Fibroblast of the conjunctiva (primary cell): ENCODE data around the gene DHRS2.
"Not testable (repeated sequence)": the region's sequence is repeated elsewhere in the genome, so short reads cannot be mapped to it uniquely, and the experiment has no call there.

Experiments
- DNase-seq: peaks from one replicate; pipeline ENCODE4 v3.0.0-alpha.2; 2010; ENCODE audit warnings: low read depth

The DHRS2 gene

DNA sequence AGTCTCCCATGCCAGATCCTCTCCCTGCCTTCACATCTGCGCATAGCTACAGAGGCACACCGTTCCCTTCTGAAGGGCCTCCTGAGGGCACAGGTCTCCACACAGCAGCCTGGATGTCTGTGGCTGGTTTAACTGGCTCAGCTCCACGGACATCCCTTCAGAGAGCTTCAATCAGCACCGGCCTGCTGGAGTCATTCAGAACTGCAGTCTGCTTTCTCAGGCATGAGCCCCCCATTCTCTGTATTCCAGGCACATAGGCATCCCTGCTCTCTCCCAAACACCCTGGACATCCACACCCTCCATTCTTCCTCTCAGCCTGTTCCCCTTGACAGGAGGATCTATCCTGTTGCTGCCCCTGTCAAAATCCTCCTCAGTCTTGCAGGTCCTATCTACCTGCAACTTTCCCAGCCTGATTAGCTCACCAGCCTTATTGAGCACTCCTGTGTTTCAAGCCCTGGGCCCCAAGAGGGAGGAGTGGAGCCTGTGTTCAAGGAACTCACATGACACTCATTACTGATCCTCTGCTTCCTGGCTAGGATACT is 2.9 kb upstream of the DHRS2 start:
- DNase-seq = no peak

DNA sequence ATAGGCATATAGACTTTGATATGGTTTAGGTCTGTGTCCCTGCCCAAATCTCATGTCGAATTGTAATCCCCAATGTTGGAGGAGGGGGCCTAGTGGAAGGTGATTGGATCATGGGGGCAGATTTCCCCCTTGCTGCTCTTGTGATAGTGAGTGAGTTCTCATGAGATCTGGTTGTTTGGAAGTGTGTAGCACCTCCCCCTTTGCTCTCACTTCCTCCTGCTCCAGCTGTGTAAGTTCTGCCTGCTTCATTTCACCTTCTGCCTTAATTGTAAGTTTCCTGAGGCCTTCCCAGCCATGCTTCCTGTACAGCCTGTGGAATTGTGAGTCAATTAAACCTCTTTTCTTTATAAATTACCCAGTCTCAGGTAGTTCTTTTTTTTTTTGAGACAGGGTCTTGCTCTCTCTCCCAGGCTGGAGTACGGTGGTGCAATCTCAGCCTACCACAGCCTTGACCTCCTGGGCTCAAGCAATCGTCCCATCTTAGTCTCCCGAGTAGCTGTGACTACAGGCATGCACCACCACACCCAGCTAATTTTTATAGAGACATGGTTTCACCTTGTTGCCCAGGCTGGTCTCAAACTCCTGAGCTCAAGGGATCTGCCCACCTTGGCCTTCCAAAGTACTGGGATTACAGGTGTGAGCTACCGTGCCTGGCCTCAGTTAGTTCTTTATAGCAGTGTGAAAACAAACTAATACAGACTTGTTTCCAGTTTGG is 1.3 kb upstream of the DHRS2 start:
- DNase-seq = not testable (repeated sequence)

DNA sequence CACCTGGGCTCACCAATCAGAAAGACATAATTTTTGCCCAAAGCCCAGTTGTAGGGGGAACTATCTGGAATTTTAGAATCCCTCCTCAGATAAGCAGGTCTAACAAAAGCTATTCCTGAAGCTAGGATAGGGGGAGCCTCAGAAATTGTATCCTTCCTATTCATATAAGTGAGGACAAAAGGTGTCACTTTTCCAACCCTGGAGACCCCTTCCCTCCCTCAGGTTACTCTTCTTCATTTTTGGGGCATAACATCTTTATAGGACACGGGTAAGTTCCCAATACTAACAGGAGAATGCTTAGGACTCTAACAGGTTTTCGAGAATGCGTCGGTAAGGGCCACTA is 1.1 kb downstream of the DHRS2 start:
- not testable (repeated sequence) for DNase-seq

DNA sequence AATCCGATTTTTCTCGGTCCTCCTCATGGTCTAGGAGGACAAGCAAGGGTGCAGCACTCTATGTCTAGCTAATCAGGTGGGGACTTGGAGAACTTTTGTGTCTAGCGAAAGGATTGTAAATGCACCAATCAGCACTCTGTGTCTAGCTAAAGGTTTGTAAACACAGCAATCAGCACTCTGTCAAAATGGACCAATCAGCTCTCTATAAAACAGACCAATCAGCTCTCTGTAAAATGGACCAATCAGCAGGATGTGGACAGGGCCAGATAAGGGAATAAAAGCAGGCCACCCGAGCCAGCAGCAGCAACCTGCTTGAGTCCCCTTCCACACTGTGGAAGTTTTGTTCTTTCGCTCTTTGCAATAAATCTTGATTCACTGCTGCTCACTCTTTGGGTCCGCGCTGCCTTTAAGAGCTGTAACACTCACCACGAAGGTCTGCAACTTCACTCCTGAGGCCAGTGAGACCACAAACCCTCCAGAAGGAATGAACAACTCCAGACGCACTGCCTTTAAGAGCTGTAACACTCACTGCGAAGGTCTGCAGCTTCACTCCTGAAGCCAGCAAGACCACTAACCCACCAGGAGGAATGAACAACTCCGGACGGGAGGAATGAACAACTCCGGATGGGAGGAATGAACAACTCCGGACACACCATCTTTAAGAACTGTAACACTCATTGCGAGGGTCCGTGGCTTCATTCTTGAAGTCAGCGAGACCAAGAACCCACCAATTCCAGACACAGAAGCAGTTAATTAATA is 1.7 kb downstream of the DHRS2 start:
- DNase-seq = not testable (repeated sequence)

DNA sequence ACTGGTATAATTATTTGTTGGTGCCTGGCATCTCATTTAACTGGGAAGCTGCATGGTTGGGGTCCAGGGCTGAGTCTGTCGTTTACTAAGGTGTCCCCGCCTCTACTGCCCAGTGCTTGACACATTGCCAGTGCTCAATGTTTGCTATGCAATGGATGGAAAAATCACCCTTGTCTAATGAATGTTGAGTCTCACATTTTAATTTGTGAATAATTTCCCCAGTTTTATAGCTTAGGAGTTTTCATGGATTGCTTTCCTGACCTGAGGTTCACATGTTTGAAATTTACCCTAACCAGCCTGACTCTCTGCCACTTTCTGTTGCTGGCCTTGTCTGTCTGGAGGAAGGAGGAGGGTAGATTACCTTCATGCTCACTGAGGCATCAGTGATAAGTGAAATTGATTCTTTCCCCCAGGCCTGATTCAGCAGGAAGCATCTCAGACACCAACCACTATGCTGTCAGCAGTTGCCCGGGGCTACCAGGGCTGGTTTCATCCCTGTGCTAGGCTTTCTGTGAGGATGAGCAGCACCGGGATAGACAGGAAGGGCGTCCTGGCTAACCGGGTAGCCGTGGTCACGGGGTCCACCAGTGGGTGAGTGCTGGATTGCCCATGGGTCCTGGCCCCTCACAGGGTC is 2.4 kb downstream of the DHRS2 start:
- DNase-seq = no peak

DNA sequence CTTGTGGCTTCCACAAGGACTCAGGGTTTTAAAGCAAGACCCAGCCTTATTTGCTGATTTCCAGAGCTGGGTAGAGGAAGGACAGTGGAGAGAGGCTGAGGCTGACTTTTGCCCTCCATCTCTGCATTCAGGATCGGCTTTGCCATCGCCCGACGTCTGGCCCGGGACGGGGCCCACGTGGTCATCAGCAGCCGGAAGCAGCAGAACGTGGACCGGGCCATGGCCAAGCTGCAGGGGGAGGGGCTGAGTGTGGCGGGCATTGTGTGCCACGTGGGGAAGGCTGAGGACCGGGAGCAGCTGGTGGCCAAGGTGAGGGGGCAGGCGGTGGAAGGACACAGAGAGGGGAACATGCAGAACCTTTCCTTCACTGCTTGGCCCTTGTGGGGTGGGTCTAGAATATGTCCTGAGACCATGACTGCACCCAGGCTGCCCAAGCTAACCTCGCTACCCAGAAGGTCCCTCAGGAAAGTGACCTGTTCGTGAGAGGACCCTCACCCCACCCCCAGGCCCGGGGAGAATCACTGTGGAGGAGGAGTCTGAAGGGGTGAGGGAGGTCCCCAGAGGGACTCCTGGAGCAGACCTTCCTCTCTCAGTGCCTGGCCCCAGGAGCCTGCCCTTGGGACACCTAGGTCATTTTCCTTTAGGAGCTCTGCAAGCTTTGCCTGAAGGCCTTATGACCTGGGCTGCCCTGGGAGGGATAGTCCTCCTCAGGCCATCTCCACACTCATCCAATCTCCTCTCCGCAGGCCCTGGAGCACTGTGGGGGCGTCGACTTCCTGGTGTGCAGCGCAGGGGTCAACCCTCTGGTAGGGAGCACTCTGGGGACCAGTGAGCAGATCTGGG is 3.1 kb downstream of the DHRS2 start:
- no peak for DNase-seq

DNA sequence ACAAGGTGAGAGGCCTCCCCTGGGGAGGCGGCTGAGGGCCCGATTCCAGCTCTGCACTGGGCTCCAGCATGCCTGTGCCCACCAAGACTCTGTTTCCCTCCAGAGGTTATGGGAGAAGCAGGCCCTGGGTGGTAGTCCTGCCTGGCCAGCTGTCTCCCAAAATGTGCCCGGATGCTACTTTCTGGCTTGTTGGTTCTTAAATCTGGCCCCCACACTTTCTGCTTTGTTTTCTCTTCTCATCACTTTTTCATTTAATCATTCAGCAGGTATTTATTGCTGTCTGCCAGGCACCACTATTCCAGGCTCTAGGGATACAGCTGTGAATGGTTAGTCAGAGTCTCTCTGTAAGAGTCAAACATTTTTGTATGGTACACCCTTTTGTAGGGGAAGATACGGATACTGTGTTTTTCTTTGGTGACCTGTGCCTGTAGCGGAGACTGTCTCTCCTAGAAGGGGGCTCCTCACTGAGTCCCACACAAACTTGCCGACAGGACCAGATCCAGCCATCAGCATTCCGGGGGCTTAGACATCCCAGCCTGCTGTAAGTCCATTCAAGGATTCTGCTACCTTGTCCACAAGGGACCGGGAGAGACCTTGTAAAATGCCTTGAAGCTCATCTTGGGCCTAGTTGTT is 3.8 kb downstream of the DHRS2 start:
- peak; percentile 34 for DNase-seq

DNA sequence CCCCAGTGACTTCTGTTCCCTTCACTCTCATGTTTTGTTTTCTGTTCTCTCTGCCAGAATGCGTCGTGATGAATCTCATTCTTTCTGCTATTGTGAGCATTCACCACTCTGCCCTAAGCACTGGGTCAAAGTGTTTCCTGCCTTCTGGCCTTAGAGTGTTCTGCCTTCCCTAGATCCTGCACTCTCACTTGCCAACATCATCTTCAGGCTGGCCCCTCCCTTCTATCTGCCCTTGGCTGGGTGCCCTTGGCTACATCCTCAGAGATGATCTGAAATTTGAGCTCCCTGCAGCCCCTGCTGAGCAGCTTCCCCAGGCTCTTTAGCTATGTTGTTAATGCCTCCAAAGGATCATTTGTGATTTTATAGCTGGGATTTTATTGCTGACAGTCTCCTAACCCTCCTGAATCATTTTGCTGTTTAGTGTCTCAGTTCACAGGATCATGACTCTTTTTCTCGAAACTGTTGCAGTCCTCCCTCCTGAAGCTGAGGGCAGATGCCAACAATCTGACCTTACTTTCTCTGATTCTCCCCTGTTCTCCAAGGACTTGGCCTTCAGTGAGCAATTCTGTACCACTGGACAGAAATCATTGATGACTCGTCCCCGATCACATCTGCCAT is 4.5 kb downstream of the DHRS2 start:
- peak; percentile 94 for DNase-seq

DNA sequence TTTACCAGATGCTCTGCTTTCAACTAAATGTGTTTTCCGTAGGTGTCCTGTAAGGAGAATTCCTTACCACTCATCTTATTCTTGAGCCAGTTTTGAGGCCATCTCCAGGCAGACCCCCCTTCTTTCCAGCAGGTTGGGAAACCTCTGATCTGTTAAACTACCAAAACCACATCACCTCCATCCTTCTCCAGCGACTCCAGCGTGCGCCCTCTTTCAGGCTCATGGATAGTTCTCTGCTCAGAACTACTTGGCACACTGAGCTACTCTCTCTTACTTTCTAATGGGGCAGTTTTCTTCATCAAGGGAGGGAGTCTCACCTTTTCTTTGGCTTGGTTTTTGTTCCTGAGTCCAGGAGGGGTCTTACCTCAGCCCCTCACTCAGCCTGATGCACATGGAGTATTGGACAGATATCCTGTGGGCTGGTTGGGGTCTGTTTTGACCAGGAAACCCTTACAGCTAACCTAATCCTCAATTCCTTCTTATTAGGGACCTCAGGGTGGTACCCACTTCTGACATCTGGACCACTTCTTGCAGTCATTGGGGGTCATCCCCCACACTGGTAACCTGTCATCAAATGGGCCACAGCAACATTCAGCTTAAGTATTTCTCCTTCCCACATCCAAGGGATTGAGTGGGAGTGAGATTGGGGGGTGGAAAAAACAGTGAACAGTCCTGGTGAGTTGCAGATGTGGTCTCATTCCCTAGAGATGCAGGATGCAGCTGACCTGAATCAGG is 5.2 kb downstream of the DHRS2 start:
- no peak for DNase-seq

DNA sequence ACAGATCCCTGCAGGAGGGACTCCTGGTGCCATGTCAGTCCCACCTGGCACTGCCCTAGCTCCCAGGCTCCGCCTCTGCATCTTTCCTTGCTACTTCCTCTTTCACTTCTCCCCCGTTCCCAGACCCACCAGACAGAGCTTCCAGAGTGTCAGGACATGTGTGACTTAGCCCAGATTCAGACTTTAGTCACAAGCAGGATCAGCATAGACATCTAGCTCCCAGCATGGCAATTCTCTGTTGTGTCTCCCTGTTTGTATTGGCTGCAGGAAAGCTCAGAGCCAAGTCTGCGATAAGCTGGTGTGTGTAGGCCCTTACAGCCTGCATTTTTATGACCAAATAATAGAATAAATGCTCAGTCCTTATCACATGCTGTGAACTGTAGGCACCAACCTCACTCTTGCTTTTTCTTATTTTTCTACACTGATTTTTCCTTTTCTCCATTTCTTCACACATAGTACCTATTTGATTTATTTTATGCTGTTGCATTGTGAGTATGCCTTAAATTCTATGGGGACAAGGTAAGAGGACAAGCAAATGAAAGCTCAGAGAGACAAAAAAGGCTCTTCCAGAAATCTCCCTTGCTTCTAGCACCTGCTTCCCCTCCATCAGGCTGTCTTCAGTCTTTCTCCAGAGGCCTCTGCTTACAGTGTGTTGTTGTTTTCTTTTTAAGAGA is 5.9 kb downstream of the DHRS2 start:
- DNase-seq = no peak

DNA sequence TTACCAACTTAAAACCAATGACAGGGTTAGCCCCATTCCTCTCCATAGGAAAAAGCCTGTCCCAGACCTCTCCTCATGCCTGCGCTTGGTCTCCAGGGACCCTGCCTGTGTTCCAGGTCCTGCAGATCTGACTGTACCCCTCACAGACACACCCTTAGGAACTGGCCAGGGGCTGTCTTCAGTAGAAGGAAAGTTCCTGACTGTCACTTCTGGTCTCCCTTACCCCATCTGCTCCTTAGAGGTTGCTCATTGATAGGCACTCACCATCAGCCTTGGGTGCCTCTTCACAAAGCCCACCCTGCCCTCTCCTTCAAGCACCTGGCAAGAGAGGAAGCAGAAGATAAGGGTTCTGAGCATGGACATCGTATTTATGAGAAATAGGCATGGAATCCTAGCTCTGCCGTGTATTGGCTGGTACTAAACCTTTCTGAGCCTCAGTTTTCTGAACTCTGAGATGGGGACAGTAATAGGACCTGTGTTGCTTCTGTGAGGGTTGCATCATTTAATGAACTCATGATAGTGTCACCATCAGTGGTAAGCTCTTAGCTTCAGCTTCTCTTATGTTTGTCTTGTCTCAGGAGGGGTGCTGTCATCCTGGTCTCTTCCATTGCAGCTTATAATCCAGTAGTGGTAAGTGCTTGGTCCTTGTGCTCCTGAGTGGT is 7.5 kb downstream of the DHRS2 start:
- DNase-seq = no peak

DNA sequence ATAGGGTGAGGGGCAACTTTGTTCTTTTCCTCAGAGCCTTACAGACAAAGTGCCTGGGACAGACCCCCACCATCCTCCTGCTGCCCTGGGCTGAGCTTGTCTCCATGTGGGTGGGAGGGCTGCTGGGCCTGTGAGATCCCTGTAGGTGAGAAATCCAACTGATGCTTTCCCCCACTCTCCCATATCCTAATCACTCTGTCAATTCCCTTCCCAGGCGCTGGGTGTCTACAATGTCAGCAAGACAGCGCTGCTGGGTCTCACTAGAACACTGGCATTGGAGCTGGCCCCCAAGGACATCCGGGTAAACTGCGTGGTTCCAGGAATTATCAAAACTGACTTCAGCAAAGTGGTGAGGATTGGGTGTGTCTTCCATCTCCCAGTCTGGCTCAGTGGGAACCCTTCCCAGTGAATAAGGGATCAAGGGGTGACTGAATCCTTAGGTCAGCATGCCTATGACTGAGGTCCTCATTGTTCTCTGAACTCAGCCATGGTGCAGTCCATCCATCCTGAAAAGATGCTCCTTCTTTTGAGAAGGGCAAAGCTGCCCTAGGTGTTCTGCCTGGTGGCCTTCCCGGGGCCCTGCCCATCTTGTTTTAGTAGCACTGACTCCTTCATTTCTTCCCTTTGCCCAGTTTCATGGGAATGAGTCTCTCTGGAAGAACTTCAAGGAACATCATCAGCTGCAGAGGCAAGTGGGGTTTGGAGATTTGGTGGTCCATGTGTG is 8.2 kb downstream of the DHRS2 start:
- DNase-seq = no peak

DNA sequence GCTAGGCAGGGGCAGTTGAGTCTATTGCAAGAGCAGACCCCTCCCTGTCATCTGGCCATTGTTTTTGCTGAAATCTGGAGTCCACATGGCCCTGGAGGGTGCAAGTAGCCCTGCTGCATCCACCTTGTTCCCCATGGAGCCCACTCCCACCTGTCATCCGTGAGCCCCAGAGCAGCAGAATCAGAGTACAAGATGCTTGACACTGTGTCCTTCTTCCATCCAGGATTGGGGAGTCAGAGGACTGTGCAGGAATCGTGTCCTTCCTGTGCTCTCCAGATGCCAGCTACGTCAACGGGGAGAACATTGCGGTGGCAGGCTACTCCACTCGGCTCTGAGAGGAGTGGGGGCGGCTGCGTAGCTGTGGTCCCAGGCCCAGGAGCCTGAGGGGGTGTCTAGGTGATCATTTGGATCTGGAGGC is 8.8 kb downstream of the DHRS2 start:
- no peak for DNase-seq

DNA sequence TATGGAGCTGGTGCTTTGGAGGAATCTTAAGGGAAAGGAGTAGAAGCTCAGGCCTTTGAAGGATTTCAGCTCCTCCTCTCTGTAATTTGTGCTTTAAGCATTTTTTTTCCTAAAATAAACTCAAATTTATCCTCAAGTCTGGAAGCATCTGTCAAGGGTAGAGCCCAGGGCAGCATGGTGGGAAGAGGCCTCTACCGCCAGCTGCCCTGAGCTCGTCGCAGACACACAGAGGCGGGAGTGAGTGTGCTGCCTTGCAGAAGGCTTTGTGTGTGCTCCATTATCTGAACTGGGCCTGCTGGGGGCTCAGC is 9.3 kb downstream of the DHRS2 start:
- no peak for DNase-seq

DNA sequence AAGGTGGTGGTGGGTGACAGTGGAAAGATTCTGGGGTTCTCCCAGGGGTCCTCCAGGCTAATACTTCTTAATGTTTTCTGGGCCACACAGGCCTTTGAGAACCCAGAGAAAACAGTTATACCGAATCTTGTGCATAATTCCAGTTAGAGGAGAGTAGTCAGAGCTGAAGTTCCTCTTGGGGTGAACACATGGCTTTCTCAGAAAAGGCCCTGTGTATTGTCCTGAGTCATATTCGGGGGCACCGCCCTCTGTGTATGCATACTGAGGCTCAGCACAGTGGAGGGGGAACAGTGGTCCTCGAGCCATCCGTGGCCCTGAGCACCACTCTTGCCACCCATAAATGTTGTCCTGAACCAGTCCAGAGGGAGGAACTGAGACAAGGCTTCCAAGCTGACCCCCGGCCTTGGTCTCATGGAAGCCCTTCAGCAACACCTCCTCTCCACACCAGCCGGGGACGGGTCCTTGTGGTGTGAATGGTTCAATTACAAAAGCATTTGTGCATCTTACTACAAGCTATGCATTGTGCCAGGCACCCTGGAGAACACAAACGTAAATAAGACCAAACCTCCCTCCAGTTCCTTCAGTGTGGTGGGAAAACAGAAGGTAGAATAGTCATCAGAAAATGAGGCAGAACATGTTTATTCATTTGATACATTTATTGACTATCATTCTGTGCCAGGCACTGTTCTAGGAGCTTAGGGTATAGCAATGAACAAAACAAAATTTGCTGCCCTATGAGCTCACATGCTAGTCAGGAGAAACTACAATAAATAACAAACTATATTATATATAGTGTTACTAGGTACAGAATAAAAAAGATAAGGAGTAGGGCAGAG is 9.9 kb downstream of the DHRS2 start:
- no peak for DNase-seq

DNA sequence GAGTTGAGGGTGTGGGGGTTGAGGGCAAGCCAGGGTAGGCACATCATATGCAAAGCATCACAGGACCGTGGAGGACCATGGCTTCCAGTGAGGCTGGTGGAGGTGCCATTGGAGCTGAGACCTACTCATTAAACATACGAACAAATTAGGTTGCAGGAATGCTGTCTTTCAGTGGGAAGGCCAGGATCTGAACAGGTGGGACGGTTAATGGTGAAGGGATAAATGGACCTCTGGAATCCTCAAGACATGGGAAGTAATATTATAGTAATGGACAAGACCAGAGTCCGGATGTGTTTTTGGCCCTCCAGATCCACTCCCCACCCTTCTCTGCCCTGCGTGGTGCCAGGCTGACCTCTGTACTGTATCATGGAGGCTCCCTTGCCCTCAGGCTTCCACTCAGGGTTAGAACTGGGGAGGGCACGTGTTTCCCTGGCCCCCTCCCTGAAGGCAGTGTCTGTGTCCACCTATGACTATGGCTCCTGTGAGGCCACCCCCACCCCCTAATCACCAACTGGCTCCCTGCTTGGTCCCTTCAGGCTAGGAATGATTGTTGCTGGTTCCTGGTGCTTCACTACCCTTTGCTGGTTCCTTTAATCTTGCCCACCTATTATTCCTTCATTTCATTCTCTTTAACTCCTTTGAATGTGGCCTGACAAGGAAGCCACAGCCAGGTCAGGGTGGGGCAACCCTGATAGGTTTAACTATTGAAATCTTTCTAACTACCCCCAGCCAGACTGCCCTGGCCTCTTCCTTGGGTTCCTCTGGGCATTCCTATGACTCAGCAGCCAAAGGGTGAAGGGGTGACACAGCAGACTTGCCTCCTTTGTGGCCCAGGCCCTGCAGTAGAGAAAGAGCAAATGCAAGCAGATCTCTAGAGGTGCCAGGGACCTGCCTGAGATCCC is 10.7 kb downstream of the DHRS2 start:
- DNase-seq = no peak

DNA sequence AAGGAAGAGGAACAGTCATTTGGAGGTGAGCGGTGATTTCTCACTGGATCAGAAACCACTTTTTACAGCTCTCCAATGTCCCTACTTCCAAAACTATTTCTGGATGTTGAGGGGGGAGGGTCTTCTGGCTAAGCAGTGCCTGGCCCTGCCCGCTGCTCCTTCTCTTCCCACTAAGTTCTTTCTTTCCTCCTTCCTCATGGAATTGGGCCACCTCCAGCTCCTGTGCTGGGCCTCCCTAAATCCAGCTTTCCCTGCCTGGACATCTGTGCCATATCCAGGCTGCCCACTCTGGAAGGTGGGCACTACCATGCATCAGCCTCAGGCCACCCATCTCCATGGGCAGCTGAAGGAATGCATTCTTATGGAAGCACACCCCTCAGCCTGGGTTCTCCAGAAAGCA is 11.5 kb downstream of the DHRS2 start:
- DNase-seq = no peak
